CD4-positive, CD25-positive, alpha-beta regulatory T cell (primary cell): Measurements from ENCODE around the gene CCBE1. TPM values are rescaled to one million over a fixed set of nuclear protein-coding genes. Genes with fewer than 3 reads are reported as not detected.

ENCODE experiments used
- ATAC-seq, 2 donors: fragments of 150-1000 bp; cut with Tn5 transposase; one replicate each; pipeline ENCODE4 v1.10.0; 2021; ENCODE audit warnings: low read depth in 2 of 2, moderate number of reproducible peaks in 2 of 2, moderate library complexity in 1 of 2
- DNase-seq, 3 donors: peaks; one replicate each; pipeline versions ENCODE4 v3.0.0 to v3.0.0-alpha.2; 2012 to 2022; ENCODE audit warnings: mixed read lengths in 1 of 3
- H3K27ac ChIP-seq: one replicate; pipeline ENCODE4 v1.7.0; 2013; ENCODE audit warnings: mild to moderate bottlenecking, low read length; ENCODE audit not compliant: insufficient read depth, poor library complexity, severe bottlenecking
- H3K27me3 ChIP-seq: one replicate; pipeline ENCODE4 v1.7.0; 2013; ENCODE audit warnings: low read length; ENCODE audit not compliant: control insufficient read depth, insufficient read depth
- H3K36me3 ChIP-seq: one replicate; pipeline ENCODE4 v1.7.0; 2013; ENCODE audit warnings: mild to moderate bottlenecking, low read length, moderate library complexity; ENCODE audit not compliant: control insufficient read depth, insufficient read depth
- H3K4me1 ChIP-seq: 2 replicates; pipeline ENCODE4 v1.7.0; 2013; ENCODE audit warnings: mild to moderate bottlenecking, low read length; ENCODE audit not compliant: insufficient read depth, control insufficient read depth, poor library complexity, severe bottlenecking
- H3K4me3 ChIP-seq: one replicate; pipeline ENCODE4 v1.7.0; 2013; ENCODE audit warnings: low read depth, mild to moderate bottlenecking, low read length, moderate library complexity
- H3K9me3 ChIP-seq, 2 experiments: 1 replicate in 1 of 2; 2 replicates in 1 of 2; pipeline ENCODE4 v1.7.0; 2013; ENCODE audit warnings: low read length in 2 of 2, mild to moderate bottlenecking in 1 of 2, moderate library complexity in 1 of 2; ENCODE audit not compliant: control insufficient read depth in 2 of 2
- H3K27ac Mint-ChIP-seq, 3 donors: one replicate each; pipeline ENCODE4 v1.8.0; 2020 to 2022; ENCODE audit warnings: mild to moderate bottlenecking in 3 of 3, mixed read lengths in 3 of 3, moderate library complexity in 2 of 3
- H3K27me3 Mint-ChIP-seq: one replicate; pipeline ENCODE4 v1.8.0; 2022; ENCODE audit warnings: mild to moderate bottlenecking, mixed read lengths
- H3K36me3 Mint-ChIP-seq: one replicate; pipeline ENCODE4 v1.8.0; 2020; ENCODE audit warnings: mixed read lengths
- H3K4me1 Mint-ChIP-seq, 4 donors: one replicate each; pipeline ENCODE4 v1.8.0; 2020 to 2022; ENCODE audit warnings: mixed read lengths in 4 of 4, mild to moderate bottlenecking in 1 of 4
- H3K4me3 Mint-ChIP-seq, 4 donors: one replicate each; pipeline ENCODE4 v1.8.0; 2020 to 2022; ENCODE audit warnings: mild to moderate bottlenecking in 4 of 4, mixed read lengths in 4 of 4, moderate library complexity in 3 of 4
- H3K9me3 Mint-ChIP-seq, 7 donors: one replicate each; pipeline ENCODE4 v1.8.0; 2020 to 2022; ENCODE audit warnings: mixed read lengths in 7 of 7, mild to moderate bottlenecking in 3 of 7, moderate library complexity in 2 of 7
- polyA plus RNA-seq, 4 donors: library from polyadenylated mRNA; unstranded; fragments of 300-500 nt; fragmentation: Illumina TruSeq; gene quantifications; one replicate each; pipeline ENCODE4 v1.2.3, GENCODE V29; 2021
- total RNA-seq: library from RNA; stranded (reverse); gene quantifications from one replicate; pipeline ENCODE4 v1.2.3, GENCODE V29; 2022

CCBE1 gene
- total and polyA plus RNA-seq, 5 donors from 2014 or later: not detected

- H3K9me3 ChIP-seq: no peaks in the 10 kb centered on the region
- Mint-ChIP-seq H3K36me3 (no peaks in the 10 kb centered on the region), H3K27ac (no peak overlapping the region), H3K4me1 (no peaks in the 10 kb centered on the region), H3K27me3 (peaks cover 15% of the 10 kb centered on the region), H3K4me3 (no peak overlapping the region), H3K9me3 (peaks cover 0 to 7% (median 2%) of the 10 kb centered on the region in 7 donors)
- ATAC-seq (no peak), DNase-seq (no peak)
- peaks cover 7% of the 10 kb centered on the region for H3K27me3 ChIP-seq
- no peaks in the 10 kb centered on the region for H3K36me3 ChIP-seq
- H3K4me3 ChIP-seq: no peak overlapping the region
- H3K4me1 ChIP-seq: no peaks in the 10 kb centered on the region
- H3K27ac ChIP-seq: no peak overlapping the region
These were observed 38.8 kb upstream of the CCBE1 start for GRCh38 chr18:59736061-59736460.

- no peak overlapping the region for H3K27ac Mint-ChIP-seq
- H3K4me1 ChIP-seq: no peaks in the 10 kb centered on the region
- H3K9me3 Mint-ChIP-seq: peaks cover 0 to 7% (median 2%) of the 10 kb centered on the region in 7 donors
- no peaks in the 10 kb centered on the region for H3K36me3 ChIP-seq
- peaks cover 13% of the 10 kb centered on the region for H3K27me3 Mint-ChIP-seq
- ATAC-seq (no peak), DNase-seq (no peak)
- no peak overlapping the region for H3K4me3 ChIP-seq
- H3K9me3 ChIP-seq: no peaks in the 10 kb centered on the region
- H3K27me3 ChIP-seq: peaks cover 7% of the 10 kb centered on the region
- no peak overlapping the region for H3K27ac ChIP-seq
- H3K4me1 Mint-ChIP-seq: no peaks in the 10 kb centered on the region
- no peaks in the 10 kb centered on the region for H3K36me3 Mint-ChIP-seq
- H3K4me3 Mint-ChIP-seq: no peak overlapping the region
These were observed 38.1 kb upstream of the CCBE1 start for GRCh38 chr18:59735269-59735860.

GRCh38 chr18:59733421-59733820 lies 36.2 kb upstream of the CCBE1 start:
- DNase-seq: no peak
- no peaks in the 10 kb centered on the region for H3K36me3 Mint-ChIP-seq
- H3K27me3 Mint-ChIP-seq: peaks cover 16% of the 10 kb centered on the region
- H3K27me3 ChIP-seq: peaks cover 7% of the 10 kb centered on the region
- no peak overlapping the region for H3K27ac Mint-ChIP-seq
- no peaks in the 10 kb centered on the region for H3K4me1 ChIP-seq
- H3K4me3 ChIP-seq: no peak overlapping the region
- H3K36me3 ChIP-seq: no peaks in the 10 kb centered on the region
- peaks cover 0 to 4% (median 0%) of the 10 kb centered on the region in 7 donors for H3K9me3 Mint-ChIP-seq
- H3K9me3 ChIP-seq: no peaks in the 10 kb centered on the region
- H3K4me3 Mint-ChIP-seq: no peak overlapping the region
- no peaks in the 10 kb centered on the region for H3K4me1 Mint-ChIP-seq
- H3K27ac ChIP-seq: no peak overlapping the region
- no peak for ATAC-seq

- Mint-ChIP-seq H3K27ac (no peak overlapping the region), H3K27me3 (peaks cover 15% of the 10 kb centered on the region), H3K9me3 (peaks cover 0 to 4% (median 0%) of the 10 kb centered on the region in 7 donors), H3K4me1 (no peaks in the 10 kb centered on the region), H3K36me3 (no peaks in the 10 kb centered on the region), H3K4me3 (no peak overlapping the region)
- H3K4me1 ChIP-seq: no peaks in the 10 kb centered on the region
- DNase-seq (no peak), ATAC-seq (no peak)
- no peak overlapping the region for H3K27ac ChIP-seq
- H3K9me3 ChIP-seq: no peaks in the 10 kb centered on the region
- no peak overlapping the region for H3K4me3 ChIP-seq
- peaks cover 7% of the 10 kb centered on the region for H3K27me3 ChIP-seq
- no peaks in the 10 kb centered on the region for H3K36me3 ChIP-seq
These were observed 33.7 kb upstream of the CCBE1 start for GRCh38 chr18:59730896-59731295.

- H3K27ac Mint-ChIP-seq: no peak overlapping the region
- Histone ChIP-seq H3K27ac (no peak overlapping the region), H3K36me3 (no peaks in the 10 kb centered on the region), H3K4me1 (no peaks in the 10 kb centered on the region), H3K4me3 (no peak overlapping the region), H3K9me3 (no peaks in the 10 kb centered on the region), H3K27me3 (peaks cover 6% of the 10 kb centered on the region)
- H3K36me3 Mint-ChIP-seq: no peaks in the 10 kb centered on the region
- H3K4me1 Mint-ChIP-seq: no peaks in the 10 kb centered on the region
- DNase-seq (no peak), ATAC-seq (no peak)
- peaks cover 0 to 4% (median 0%) of the 10 kb centered on the region in 7 donors for H3K9me3 Mint-ChIP-seq
- H3K4me3 Mint-ChIP-seq: no peak overlapping the region
- peaks cover 19% of the 10 kb centered on the region for H3K27me3 Mint-ChIP-seq
These were observed 32.6 kb upstream of the CCBE1 start for GRCh38 chr18:59729781-59730180.

- H3K4me3 ChIP-seq: no peak overlapping the region
- Mint-ChIP-seq H3K9me3 (peaks cover 0 to 4% (median 0%) of the 10 kb centered on the region in 7 donors), H3K27ac (no peak overlapping the region), H3K4me1 (no peaks in the 10 kb centered on the region), H3K27me3 (peaks cover 19% of the 10 kb centered on the region), H3K4me3 (no peak overlapping the region), H3K36me3 (no peaks in the 10 kb centered on the region)
- H3K27me3 ChIP-seq: peaks cover 6% of the 10 kb centered on the region
- H3K27ac ChIP-seq: no peak overlapping the region
- no peaks in the 10 kb centered on the region for H3K9me3 ChIP-seq
- no peaks in the 10 kb centered on the region for H3K36me3 ChIP-seq
- DNase-seq: no peak
- no peaks in the 10 kb centered on the region for H3K4me1 ChIP-seq
- no peak for ATAC-seq
These were observed 31.6 kb upstream of the CCBE1 start for GRCh38 chr18:59728816-59729215.

GRCh38 chr18:59725142-59725541 lies 27.9 kb upstream of the CCBE1 start:
- H3K4me1 ChIP-seq: no peaks in the 10 kb centered on the region
- Mint-ChIP-seq H3K4me1 (no peaks in the 10 kb centered on the region), H3K36me3 (no peaks in the 10 kb centered on the region), H3K4me3 (no peak overlapping the region), H3K27me3 (peaks cover 15% of the 10 kb centered on the region), H3K27ac (no peak overlapping the region), H3K9me3 (peaks cover 0 to 2% (median 0%) of the 10 kb centered on the region in 7 donors)
- DNase-seq: no peak
- no peak overlapping the region for H3K4me3 ChIP-seq
- H3K36me3 ChIP-seq: no peaks in the 10 kb centered on the region
- H3K27ac ChIP-seq: no peak overlapping the region
- no peak for ATAC-seq
- H3K9me3 ChIP-seq: no peaks in the 10 kb centered on the region
- H3K27me3 ChIP-seq: peaks cover 1% of the 10 kb centered on the region

- peaks cover 12% of the 10 kb centered on the region for H3K27me3 Mint-ChIP-seq
- Histone ChIP-seq H3K9me3 (no peaks in the 10 kb centered on the region), H3K36me3 (no peaks in the 10 kb centered on the region), H3K27ac (no peak overlapping the region), H3K4me3 (no peak overlapping the region), H3K27me3 (peaks cover 5% of the 10 kb centered on the region), H3K4me1 (no peaks in the 10 kb centered on the region)
- H3K4me3 Mint-ChIP-seq: no peak overlapping the region
- H3K9me3 Mint-ChIP-seq: peaks cover 0 to 2% (median 0%) of the 10 kb centered on the region in 7 donors
- H3K27ac Mint-ChIP-seq: no peak overlapping the region
- H3K36me3 Mint-ChIP-seq: no peaks in the 10 kb centered on the region
- no peaks in the 10 kb centered on the region for H3K4me1 Mint-ChIP-seq
- no peak for DNase-seq
- no peak for ATAC-seq
These were observed 26.9 kb upstream of the CCBE1 start for GRCh38 chr18:59724103-59724502.
